Stimulated activated CD4-positive, alpha-beta T cell treated with anti-CD3 and anti-CD28 coated beads, Interleukin-12 subunit alpha, Interleukin-12 subunit beta, amount 100 ng/mL, for 4 hours (primary cell): Measurements from ENCODE around the gene SLC16A10.
"Not testable (repeated sequence)": the region's sequence is repeated elsewhere in the genome, so short reads cannot be mapped to it uniquely, and the experiment has no call there.

Source experiments
- DNase-seq: peaks from one replicate; pipeline ENCODE4 v3.0.0-alpha.2; 2020

SLC16A10 gene

DNA sequence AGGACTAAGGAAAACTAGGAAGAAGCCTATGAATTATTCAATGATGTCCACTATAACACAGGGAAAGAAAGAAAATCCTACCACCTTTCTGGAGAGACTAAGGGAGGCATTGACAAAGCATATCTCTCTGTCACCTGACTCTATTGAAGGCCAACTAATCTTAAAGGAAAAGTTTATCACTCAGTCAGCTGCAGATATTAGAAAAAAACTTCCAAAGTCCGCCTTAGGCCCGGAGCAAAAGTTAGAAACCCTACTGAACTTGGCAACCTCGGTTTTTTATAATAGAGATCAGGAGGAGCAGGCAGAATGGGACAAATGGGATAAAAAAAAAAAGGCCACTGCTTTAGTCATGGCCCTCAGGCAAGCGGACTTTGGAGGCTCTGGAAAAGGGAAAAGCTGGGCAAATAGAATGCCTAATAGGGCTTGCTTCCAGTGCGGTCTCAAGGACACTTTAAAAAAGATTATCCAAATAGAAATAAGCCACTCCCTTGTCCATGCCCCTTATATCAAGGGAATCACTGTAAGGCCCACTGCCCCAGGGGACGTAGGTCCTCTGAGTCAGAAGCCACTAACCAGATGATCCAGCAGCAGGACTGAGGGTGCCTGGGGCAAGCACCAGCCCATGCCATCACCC is 47.0 kb downstream of the SLC16A10 start:
- DNase-seq: not testable (repeated sequence)

DNA sequence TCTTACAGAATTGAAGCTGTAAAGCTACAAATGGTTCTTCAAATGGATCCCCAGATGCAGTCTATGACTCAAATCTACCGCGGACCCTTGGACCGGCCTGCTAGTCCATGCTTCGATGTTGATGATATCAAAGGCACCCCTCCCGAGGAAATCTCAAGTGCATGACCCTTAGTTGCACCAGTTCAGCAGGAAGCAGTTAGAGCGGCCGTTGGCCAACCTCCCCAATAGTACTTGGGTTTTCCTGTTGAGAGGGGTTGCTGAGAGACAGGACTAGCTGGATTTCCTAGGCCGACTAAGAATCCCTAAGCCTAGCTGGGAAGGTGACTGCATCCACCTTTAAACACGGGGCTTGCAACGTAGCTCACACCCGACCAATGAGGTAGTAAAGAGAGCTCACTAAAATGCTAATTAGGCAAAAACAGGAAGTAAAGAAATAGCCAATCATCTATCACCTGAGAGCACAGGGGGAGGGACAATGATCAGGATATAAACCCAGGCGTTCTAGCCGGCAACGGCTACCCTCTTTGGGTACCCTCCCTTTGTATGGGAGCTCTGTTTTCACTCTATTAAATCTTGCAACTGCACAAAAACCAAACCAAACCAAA is 50.3 kb downstream of the SLC16A10 start:
- DNase-seq: not testable (repeated sequence)

DNA sequence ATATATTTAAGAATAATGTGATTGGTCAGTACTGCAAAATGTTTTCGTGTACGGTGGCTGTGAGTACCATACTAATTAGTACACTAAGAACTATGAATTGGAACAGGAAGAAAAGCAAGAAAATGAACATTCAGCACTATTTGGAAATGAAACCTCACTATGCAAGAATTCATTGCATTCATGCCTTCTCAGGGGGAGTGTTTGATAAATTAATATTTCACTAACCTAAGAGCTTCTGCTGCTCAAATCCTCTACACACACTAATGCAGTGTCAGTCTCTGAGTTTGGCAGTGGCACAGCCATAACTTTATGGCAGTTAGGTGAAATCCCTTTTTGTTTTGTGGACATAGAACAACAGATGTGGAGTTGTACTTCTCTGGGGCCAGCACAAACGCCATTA is 60.1 kb downstream of the SLC16A10 start:
- no peak for DNase-seq

DNA sequence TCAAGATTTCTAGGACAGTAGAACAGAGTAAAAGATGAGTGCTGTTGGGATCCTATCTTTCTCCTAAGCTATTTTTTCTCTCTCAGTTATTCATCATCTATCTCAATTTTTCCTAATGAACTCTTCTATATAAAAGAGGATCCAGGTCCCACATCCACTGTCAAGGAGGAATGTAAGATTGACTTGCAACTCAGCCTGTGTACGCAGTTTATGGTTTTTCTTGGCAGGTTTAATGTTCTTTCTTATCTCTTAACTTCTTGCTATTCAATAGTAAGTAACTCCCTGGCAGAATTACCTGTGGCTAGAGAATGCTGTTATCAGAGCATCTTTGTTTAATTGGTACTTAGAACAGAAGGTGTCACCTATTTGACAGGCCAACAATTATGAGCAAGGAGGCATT is 60.8 kb downstream of the SLC16A10 start:
- DNase-seq: no peak

GRCh38 chr6:111150577-111150976 is 63.3 kb downstream of the SLC16A10 start:
- no peak for DNase-seq

- DNase-seq: no peak
Observed at GRCh38 chr6:111154981-111155380, 67.7 kb downstream of the SLC16A10 start.

DNA sequence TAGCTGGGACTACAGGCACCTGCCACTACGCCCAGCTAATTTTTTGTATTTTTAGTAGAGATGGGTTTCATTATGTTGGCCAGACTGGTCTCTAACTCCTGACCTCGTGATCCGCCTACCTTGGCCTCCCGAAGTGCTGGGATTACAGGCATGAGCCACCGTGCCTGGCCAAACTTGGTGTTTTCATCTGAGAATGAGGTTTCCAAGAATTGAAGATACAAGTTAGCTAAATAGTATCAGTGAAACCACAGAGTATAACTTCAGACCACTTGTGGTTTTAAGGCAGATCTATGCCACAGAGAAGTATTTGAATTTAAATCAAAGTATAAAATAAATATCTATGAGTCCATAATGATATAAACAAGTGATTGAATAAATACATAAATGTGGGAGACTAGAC is 70.1 kb downstream of the SLC16A10 start:
- no peak for DNase-seq

DNA sequence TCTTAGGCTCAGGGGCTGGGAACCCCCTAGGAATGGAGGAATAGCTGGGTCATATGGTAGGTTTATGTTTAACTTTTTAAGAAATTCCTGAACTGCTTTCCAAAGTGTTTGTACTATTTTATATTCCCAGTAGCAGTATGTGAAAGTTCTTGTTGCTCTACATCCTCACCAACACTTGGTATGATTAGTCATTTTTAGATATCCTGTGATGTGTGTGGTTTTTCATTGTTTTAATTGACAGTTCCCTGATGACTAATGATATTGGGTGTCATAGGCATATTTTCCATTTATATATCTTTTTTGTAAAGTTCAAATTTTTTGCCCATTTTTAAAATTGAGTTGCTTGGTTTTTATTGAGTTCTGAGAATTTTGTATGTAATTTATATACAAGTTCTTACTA is 72.3 kb downstream of the SLC16A10 start:
- no peak for DNase-seq

DNA sequence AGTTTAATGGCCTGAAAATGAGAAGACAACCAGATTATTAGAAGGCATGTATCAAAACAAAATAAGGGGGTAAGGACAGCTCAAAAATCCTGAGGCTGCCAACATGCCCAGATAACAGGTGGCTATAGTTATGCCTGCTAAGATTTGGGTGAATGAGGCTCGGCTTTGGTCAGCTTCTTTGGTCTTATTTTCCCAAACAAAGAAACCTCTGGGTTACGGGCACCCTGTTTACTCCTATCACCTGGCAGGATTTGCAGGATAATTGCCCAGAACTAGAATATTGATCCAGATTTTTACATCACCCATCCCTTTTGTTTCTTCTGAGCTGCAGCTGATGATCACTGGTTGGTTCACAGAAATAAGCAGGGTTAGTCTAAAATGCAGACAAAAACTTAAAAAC is 74.3 kb downstream of the SLC16A10 start:
- DNase-seq: no peak

GRCh38 chr6:111162504-111162903 is 75.2 kb downstream of the SLC16A10 start:
- DNase-seq: no peak

DNA sequence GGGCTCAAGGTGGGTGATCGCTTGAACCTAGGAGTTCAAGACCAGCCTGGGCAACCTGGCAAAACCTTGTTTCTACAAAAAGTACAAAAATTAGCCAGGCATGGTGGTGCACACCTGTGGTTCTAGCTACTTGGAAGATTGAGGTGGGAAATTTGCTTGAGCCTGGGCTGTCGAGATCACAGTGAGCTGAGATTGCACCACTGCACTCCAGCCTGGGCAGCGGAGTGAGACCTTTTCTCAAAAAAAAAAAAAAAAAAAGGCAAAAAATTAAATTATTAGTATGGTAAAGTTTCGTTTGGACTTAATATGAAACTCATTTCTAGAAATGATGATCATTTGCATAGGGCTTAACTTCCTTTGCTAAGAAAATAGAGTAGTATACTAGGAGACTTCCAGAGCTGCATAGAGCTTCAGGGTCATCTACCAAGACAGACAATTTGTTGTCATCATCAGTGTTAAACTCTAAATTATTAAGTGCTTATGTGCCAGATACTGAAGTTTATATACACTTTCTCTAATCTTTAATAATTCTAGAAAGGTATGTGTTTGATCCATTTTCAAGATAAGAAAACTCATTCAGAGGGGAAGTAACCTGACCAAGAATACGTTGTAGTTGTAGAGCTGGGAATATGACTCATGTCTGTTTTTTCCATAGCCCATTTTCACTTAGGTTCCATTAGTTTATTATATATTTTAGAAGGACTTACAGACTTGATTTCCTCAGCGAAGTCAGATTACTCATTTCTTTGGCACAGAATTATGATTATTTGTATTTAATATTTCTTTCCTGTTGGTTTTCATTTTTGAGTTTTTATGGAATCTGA is 84.5 kb downstream of the SLC16A10 start:
- DNase-seq: no peak

DNA sequence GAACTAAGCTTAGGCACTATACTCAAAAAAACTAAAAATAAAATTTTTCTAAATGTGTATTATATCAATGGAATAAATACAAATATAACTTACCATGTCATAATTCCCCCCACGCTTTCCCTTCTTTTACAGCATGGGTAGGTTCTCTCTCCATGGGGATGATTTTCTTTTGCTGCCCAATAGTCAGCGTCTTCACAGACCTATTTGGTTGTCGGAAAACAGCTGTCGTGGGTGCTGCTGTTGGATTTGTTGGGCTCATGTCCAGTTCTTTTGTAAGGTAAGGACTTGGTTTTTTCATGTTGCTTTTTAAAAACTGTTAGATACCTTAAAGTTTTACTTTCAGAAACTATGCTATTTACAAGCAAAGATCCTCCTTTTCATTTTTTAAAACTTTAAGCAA is 85.3 kb downstream of the SLC16A10 start:
- DNase-seq: no peak

DNA sequence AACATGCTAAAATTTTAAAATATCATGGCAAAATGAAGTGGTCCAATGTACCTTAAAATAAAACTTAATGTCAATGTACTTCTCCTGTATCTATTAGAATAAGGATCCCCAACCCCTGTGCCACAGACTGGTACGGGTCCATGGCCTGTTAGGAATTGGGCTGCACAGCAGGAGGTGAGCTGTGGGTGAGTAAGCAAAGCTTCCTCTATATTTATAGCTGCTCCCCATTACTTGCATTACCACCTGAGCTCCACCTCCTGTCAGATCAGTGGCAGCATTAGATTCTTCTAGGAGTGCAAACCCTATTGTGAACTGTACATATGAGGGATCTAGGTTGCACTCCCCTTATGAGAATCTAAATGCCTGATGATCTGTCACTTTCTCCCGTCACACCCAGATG is 86.0 kb downstream of the SLC16A10 start:
- DNase-seq: no peak

GRCh38 chr6:111173946-111174345 is 86.6 kb downstream of the SLC16A10 start:
- no peak for DNase-seq

GRCh38 chr6:111175109-111175508 is 87.8 kb downstream of the SLC16A10 start:
- no peak for DNase-seq

DNA sequence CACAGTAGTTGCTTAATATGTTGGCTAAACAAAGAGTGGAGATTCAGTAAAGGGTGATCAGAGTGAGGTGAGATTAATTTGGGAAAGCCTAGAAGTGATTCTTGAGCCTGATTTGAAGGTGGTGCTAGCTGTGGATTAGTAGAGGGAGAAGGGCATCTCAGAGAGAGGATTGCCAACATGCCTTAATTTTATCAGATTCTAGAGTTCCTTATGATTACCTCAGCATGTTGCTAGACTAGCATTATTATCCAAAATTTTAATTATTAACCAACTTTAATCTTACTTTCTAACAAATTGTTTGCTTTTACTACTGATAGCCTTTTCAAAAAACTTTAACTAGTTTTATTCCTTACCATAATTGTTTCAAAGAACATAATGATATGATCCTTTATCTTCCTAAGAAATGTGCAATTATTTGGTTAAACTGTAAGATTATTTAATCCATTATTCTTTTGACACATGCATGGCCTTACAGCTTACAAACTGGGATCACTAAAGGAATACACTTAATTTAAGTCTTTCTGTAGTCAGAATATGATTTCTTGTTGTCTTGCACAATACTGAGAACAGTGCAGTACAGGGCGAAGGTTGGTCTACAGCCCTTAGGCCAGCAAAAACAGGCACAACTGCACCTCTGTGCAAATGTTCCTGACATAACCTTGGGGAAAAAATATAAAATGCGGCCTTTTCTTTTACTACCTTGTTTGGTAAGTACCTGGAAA is 88.9 kb downstream of the SLC16A10 start:
- no peak for DNase-seq

- DNase-seq: no peak
Observed at GRCh38 chr6:111176760-111177099, 89.4 kb downstream of the SLC16A10 start.

DNA sequence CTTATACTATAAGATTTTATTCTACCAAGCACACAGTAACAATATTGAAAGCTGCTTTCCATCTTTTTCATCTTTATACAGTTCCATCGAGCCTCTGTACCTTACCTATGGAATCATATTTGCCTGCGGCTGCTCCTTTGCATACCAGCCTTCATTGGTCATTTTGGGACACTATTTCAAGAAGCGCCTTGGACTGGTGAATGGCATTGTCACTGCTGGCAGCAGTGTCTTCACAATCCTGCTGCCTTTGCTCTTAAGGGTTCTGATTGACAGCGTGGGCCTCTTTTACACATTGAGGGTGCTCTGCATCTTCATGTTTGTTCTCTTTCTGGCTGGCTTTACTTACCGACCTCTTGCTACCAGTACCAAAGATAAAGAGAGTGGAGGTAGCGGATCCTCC is 89.8 kb downstream of the SLC16A10 start:
- no peak for DNase-seq

DNA sequence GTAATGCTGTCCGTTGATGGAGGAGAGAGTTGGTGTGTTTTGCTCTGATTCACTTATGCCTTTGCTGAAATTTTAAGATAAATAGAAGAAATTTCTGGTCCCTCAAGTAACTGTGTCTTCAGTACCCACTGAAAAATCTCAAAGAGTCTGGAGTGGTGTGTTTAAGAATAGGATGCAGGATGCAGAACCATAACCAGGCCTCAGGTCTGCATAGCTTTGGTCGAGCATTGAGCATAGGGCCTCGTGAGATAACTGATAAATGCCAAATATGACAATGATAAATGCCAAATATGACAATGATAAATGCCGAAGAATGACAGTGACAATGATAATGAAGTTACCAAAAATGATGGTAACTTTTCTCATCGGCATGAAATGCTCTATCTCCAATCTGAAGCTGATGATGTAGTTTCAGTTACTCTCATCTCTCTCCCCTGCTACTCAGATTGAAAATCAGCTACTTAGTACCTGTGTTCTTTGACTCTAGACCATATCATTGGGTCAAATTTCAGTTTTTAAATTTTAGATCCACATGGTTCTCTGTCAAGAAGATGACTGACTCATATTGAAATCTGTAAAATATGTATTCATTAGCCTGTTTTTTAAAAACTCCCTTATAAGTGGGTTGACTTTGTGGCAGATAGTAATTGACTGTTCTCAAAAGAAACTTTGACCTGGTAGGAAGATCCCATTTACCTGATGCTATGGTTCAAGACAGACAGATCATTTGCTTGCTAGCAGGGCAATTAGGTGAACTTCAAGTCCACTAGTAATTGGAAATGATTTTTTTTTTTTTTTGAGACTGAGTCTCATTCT is 96.6 kb downstream of the SLC16A10 start:
- DNase-seq: no peak

- no peak for DNase-seq
Observed at GRCh38 chr6:111184827-111185532, 97.7 kb downstream of the SLC16A10 start.

GRCh38 chr6:111185954-111186353 is 98.7 kb downstream of the SLC16A10 start:
- no peak for DNase-seq

- DNase-seq: no peak
Observed at GRCh38 chr6:111187874-111188273, 100.6 kb downstream of the SLC16A10 start.
